Middle frontal gyrus (tissue), 1 donor: Measurements from ENCODE around the gene ZNF771.

Experiments
- DNase-seq: peaks from one replicate; pipeline ENCODE4 v3.0.0-alpha.2; 2015; ENCODE audit warnings: low spot score; ENCODE audit errors: extremely low spot score

The ZNF771 gene

GRCh38 chr16:30407102-30407803, at the start of gene ZNF771:
TSS of gene ZNF771 (plus strand) at chr16:30407606. CDS start at chr16:30408054, 448 bp downstream.
- peak; percentile 69 for DNase-seq

- no peak for DNase-seq
Measured at GRCh38 chr16:30357715-30358576, 49.5 kb upstream of the ZNF771 start.

GRCh38 chr16:30358577-30358936, 48.8 kb upstream of the ZNF771 start:
- no peak for DNase-seq

- DNase-seq: no peak
Measured at GRCh38 chr16:30358990-30359870, 48.2 kb upstream of the ZNF771 start.

- no peak for DNase-seq
Measured at GRCh38 chr16:30359871-30360170, 47.6 kb upstream of the ZNF771 start.

GRCh38 chr16:30361180-30361579, 46.2 kb upstream of the ZNF771 start:
- DNase-seq: no peak

GRCh38 chr16:30365200-30365599, 42.2 kb upstream of the ZNF771 start:
- no peak for DNase-seq

- DNase-seq: no peak
Measured at GRCh38 chr16:30366511-30366910, 40.9 kb upstream of the ZNF771 start.

GRCh38 chr16:30367349-30368009, 39.9 kb upstream of the ZNF771 start:
- DNase-seq: no peak

GRCh38 chr16:30368122-30368791, 39.1 kb upstream of the ZNF771 start:
- no peak for DNase-seq

GRCh38 chr16:30368792-30369090, 38.7 kb upstream of the ZNF771 start:
- no peak for DNase-seq

GRCh38 chr16:30369091-30369937, 38.1 kb upstream of the ZNF771 start:
- no peak for DNase-seq

- DNase-seq: no peak
Measured at GRCh38 chr16:30369938-30370455, 37.4 kb upstream of the ZNF771 start.

GRCh38 chr16:30370456-30371247, 36.8 kb upstream of the ZNF771 start, which contains the start of gene TBC1D10B:
TSS of gene TBC1D10B (minus strand) at chr16:30370494. CDS start at chr16:30370183, 311 bp downstream.
- peak; percentile 99 for DNase-seq

GRCh38 chr16:30371248-30371816, 36.1 kb upstream of the ZNF771 start:
- no peak for DNase-seq

- DNase-seq: no peak
Measured at GRCh38 chr16:30372038-30372712, 35.2 kb upstream of the ZNF771 start.

GRCh38 chr16:30372725-30373124, 34.7 kb upstream of the ZNF771 start:
- DNase-seq: no peak

- no peak for DNase-seq
Measured at GRCh38 chr16:30374538-30374937, 32.9 kb upstream of the ZNF771 start, which contains the start of gene MYL11. TSS of gene MYL11 (plus strand) at chr16:30374802. CDS start at chr16:30374858, 56 bp downstream.
